ENCODE measurements around the gene SPECC1L.
"Not testable (repeated sequence)": the region's sequence is repeated elsewhere in the genome, so short reads cannot be mapped to it uniquely, and the experiment has no call there.

GRCh38 chr22:24266495-24266894, 4.1 kb upstream of the SPECC1L start:
- TF ChIP-seq EP300, CTCF (IDR thresholded peaks at IDR 0.05): not testable (repeated sequence)

Data from stomach (tissue), 4 donors.